ENCODE measurements around the gene POLD1.
A peak's percentile ranks its signal among the peaks of the same experiment; 100 is the strongest.

DNA sequence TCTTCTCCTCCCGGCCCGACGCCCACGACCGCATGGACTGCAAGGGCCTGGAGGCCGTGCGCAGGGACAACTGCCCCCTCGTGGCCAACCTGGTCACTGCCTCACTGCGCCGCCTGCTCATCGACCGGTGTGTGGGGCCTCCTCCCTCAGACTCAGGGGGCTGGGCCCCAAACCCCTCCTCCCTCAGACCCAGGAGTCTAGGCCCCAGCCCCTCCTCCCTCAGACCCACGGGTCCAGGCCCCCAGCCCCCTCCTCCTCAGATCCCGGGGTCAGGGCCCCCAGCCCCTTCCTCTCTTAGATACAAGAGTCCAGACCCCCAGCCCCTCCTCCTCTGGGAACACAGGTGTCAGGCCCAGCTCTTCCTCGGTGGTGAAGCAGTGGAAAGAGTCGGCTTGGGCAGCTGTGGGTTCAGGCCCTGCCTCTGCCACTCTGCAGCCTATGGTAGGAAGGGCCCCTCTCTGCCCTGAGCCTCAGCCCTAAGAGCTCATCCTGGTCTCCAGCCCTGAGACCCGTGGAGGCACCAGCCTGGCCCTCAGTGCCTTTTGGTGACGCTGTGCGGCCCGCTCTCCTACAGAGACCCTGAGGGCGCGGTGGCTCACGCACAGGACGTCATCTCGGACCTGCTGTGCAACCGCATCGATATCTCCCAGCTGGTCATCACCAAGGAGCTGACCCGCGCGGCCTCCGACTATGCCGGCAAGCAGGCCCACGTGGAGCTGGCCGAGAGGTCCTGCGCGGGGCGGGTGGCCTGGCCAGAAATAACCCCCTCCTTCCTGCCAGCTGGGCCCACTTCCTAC lies 30.9 kb downstream of the POLD1 start:
- TF ChIP-seq, protein P1, sequence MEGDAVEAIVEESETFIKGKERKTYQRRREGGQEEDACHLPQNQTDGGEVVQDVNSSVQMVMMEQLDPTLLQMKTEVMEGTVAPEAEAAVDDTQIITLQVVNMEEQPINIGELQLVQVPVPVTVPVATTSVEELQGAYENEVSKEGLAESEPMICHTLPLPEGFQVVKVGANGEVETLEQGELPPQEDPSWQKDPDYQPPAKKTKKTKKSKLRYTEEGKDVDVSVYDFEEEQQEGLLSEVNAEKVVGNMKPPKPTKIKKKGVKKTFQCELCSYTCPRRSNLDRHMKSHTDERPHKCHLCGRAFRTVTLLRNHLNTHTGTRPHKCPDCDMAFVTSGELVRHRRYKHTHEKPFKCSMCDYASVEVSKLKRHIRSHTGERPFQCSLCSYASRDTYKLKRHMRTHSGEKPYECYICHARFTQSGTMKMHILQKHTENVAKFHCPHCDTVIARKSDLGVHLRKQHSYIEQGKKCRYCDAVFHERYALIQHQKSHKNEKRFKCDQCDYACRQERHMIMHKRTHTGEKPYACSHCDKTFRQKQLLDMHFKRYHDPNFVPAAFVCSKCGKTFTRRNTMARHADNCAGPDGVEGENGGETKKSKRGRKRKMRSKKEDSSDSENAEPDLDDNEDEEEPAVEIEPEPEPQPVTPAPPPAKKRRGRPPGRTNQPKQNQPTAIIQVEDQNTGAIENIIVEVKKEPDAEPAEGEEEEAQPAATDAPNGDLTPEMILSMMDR (conservative IDR thresholded peaks at IDR 0.05; ENCODE audit: low read length), result peak; percentile 90
- no peak for TF ChIP-seq EZH2phosphoT487 (IDR thresholded peaks at IDR 0.05; ENCODE audit: borderline replicate concordance, low read depth, low read length)

Measured in OCI-LY7 (cell line).